Neural cell (in vitro differentiated cells): ENCODE results near the gene ZFYVE28. TPM values are rescaled to one million over a fixed set of nuclear protein-coding genes. Genes with fewer than 3 reads are reported as not detected.

Experiments
- H2AFZ ChIP-seq: fragments of 200-600, 300-800 bp; sonication (generic), shearing (Covaris generic); 2 replicates; pipeline ENCODE4 v1.6.0; 2014; ENCODE audit warnings: low read depth, mild to moderate bottlenecking, antibody characterized with exemption, low read length, moderate library complexity
- H3F3A ChIP-seq: fragments of 200-600 bp; shearing (Covaris generic); 2 replicates; pipeline ENCODE4 v1.6.1; 2016; ENCODE audit warnings: mild to moderate bottlenecking, moderate library complexity, mixed read lengths, antibody characterized with exemption, low read length; ENCODE audit not compliant: insufficient read depth, poor library complexity, severe bottlenecking
- H3K27ac ChIP-seq: fragments of 200-600, 300-800 bp; sonication (generic), shearing (Covaris generic); 2 replicates; pipeline ENCODE4 v1.5.1; 2014; ENCODE audit warnings: mild to moderate bottlenecking, low read length, moderate library complexity
- H3K27me3 ChIP-seq: fragments of 300-800, 200-600 bp; sonication (generic), shearing (Covaris generic); 2 replicates; pipeline ENCODE4 v1.6.0; 2014; ENCODE audit warnings: mild to moderate bottlenecking, low read depth, low read length, moderate library complexity; ENCODE audit not compliant: insufficient read depth
- H3K36me3 ChIP-seq: fragments of 300-800, 200-600 bp; sonication (generic), shearing (Covaris generic); 2 replicates; pipeline ENCODE4 v1.5.1; 2014; ENCODE audit warnings: mild to moderate bottlenecking, antibody characterized with exemption, low read length, moderate library complexity; ENCODE audit not compliant: insufficient read depth
- H3K4me2 ChIP-seq: fragments of 300-800, 200-600 bp; sonication (generic), shearing (Covaris generic); 2 replicates; pipeline ENCODE4 v1.6.0; 2014; ENCODE audit warnings: mild to moderate bottlenecking, low read length
- H3K4me3 ChIP-seq: fragments of 300-800, 200-600 bp; sonication (generic), shearing (Covaris generic); 2 replicates; pipeline ENCODE4 v1.5.1; 2014; ENCODE audit warnings: mild to moderate bottlenecking, low read length, moderate library complexity
- H3K79me2 ChIP-seq: fragments of 200-600 bp; shearing (Covaris generic); replicated peaks from 2 replicates; pipeline ENCODE4 v1.6.0; 2014; ENCODE audit warnings: mild to moderate bottlenecking, low read length, moderate library complexity; ENCODE audit not compliant: insufficient read depth
- H3K9ac ChIP-seq: fragments of 300-800, 200-600 bp; sonication (generic), shearing (Covaris generic); 2 replicates; pipeline ENCODE4 v1.6.1; 2016; ENCODE audit warnings: mild to moderate bottlenecking, low read length, mixed read lengths
- H3K9me2 ChIP-seq: fragments of 200-600 bp; shearing (Covaris generic); 2 replicates; pipeline ENCODE4 v1.6.1; 2016; ENCODE audit warnings: mild to moderate bottlenecking, low read length, mixed read lengths; ENCODE audit not compliant: insufficient read depth
- H3K9me3 ChIP-seq: fragments of 200-600, 300-800 bp; sonication (generic), shearing (Covaris generic); 2 replicates; pipeline ENCODE4 v1.6.1; 2016; ENCODE audit warnings: mild to moderate bottlenecking, mixed run types, low read length, moderate library complexity, mixed read lengths
- H4K20me1 ChIP-seq: fragments of 200-600 bp; shearing (Covaris generic); 2 replicates; pipeline ENCODE4 v1.6.1; 2016; ENCODE audit warnings: mild to moderate bottlenecking, mixed run types; ENCODE audit not compliant: insufficient read depth
- EP300 ChIP-seq: fragments of 450-650 bp; conservative IDR thresholded peaks from 2 replicates; pipeline ENCODE4 v1.6.1; 2014; ENCODE audit warnings: antibody characterized with exemption, mild to moderate bottlenecking, moderate library complexity; ENCODE audit not compliant: poor library complexity, severe bottlenecking
- EZH2 ChIP-seq: fragments of 200-600, 300-800 bp; shearing (Covaris generic), sonication (generic); IDR thresholded peaks from 2 replicates; pipeline ENCODE4 v1.6.1; 2014; ENCODE audit warnings: antibody characterized with exemption, low read length, borderline replicate concordance, mild to moderate bottlenecking; ENCODE audit not compliant: insufficient read depth, poor library complexity, severe bottlenecking
- MXI1 ChIP-seq: fragments of 450-650 bp; conservative IDR thresholded peaks from 2 replicates; pipeline ENCODE4 v1.6.1; 2014; ENCODE audit warnings: antibody characterized with exemption, mild to moderate bottlenecking; ENCODE audit not compliant: poor library complexity, severe bottlenecking
- POLR2AphosphoS5 ChIP-seq: IDR thresholded peaks from 2 replicates; pipeline ENCODE4 v1.6.1; 2012
- RAD21 ChIP-seq: fragments of 450-650 bp; conservative IDR thresholded peaks from 2 replicates; pipeline ENCODE4 v1.6.1; 2014; ENCODE audit warnings: antibody characterized with exemption, mild to moderate bottlenecking, moderate library complexity
- SMC3 ChIP-seq: fragments of 450-650 bp; conservative IDR thresholded peaks from 2 replicates; pipeline ENCODE4 v1.6.1; 2014; ENCODE audit warnings: antibody characterized with exemption, mild to moderate bottlenecking, moderate library complexity; ENCODE audit not compliant: poor library complexity
- TAF1 ChIP-seq: IDR thresholded peaks from 2 replicates; pipeline ENCODE4 v1.6.1; 2012; ENCODE audit warnings: low read depth
- polyA plus RNA-seq: library from polyadenylated mRNA; depleted of rRNA; stranded (reverse); fragments of >200 nt; gene quantifications from 2 replicates; pipeline ENCODE4 v1.2.3, GENCODE V29; 2014
- TF ChIP-seq, protein P1 (sequence below): fragments of 450-650 bp; IDR thresholded peaks from 2 replicates; pipeline ENCODE4 v1.5.1; 2014; ENCODE audit warnings: antibody characterized with exemption, mild to moderate bottlenecking, moderate library complexity; ENCODE audit not compliant: poor library complexity, severe bottlenecking
- TF ChIP-seq, protein P2 (sequence below): IDR thresholded peaks from 2 replicates; pipeline ENCODE4 v1.6.1; 2012; ENCODE audit warnings: borderline replicate concordance

ZFYVE28 gene
- polyA plus RNA-seq, 1 donor from 2014 or later, result 2.4 TPM

DNA sequence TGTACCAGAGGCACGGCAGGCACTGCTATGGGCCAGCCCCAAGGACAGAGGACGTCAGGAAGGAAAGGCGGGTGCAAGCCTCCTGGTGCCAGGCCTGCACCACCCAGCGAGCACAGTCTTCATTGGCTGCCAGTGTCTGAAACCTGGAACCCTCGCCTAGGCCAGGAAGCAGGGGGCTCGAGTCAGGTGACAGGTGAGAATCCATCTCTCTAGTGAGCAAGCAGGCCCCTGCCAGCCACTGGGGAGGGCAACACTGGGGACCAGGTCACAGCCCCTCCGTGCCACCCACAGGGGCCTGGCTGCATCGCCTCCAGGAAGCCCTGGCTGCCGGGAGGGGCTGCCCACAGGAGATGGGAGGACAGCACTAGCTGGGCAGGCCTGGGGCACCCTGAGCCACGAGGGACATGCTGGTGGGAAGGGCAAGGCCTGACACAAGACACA, 169.6 kb downstream of the ZFYVE28 start:
- Histone ChIP-seq H3K9ac (no peak overlapping the region), H4K20me1 (no peaks in the 10 kb centered on the region), H3F3A (no peaks in the 10 kb centered on the region), H3K4me3 (no peak overlapping the region), H3K27me3 (no peaks in the 10 kb centered on the region), H3K4me2 (no peak overlapping the region), H3K9me3 (no peaks in the 10 kb centered on the region), H3K27ac (no peak overlapping the region), H2AFZ (no peak overlapping the region), H3K79me2 (no peaks in the 10 kb centered on the region), H3K36me3 (no peaks in the 10 kb centered on the region), H3K9me2 (no peaks in the 10 kb centered on the region)
- TF ChIP-seq, protein P1, sequence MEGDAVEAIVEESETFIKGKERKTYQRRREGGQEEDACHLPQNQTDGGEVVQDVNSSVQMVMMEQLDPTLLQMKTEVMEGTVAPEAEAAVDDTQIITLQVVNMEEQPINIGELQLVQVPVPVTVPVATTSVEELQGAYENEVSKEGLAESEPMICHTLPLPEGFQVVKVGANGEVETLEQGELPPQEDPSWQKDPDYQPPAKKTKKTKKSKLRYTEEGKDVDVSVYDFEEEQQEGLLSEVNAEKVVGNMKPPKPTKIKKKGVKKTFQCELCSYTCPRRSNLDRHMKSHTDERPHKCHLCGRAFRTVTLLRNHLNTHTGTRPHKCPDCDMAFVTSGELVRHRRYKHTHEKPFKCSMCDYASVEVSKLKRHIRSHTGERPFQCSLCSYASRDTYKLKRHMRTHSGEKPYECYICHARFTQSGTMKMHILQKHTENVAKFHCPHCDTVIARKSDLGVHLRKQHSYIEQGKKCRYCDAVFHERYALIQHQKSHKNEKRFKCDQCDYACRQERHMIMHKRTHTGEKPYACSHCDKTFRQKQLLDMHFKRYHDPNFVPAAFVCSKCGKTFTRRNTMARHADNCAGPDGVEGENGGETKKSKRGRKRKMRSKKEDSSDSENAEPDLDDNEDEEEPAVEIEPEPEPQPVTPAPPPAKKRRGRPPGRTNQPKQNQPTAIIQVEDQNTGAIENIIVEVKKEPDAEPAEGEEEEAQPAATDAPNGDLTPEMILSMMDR, result no peak
- no peak for TF ChIP-seq EP300
- no peak for TF ChIP-seq SMC3
- no peak for TF ChIP-seq TAF1
- TF ChIP-seq RAD21, result no peak
- TF ChIP-seq POLR2AphosphoS5, result no peak
- TF ChIP-seq, protein P2, sequence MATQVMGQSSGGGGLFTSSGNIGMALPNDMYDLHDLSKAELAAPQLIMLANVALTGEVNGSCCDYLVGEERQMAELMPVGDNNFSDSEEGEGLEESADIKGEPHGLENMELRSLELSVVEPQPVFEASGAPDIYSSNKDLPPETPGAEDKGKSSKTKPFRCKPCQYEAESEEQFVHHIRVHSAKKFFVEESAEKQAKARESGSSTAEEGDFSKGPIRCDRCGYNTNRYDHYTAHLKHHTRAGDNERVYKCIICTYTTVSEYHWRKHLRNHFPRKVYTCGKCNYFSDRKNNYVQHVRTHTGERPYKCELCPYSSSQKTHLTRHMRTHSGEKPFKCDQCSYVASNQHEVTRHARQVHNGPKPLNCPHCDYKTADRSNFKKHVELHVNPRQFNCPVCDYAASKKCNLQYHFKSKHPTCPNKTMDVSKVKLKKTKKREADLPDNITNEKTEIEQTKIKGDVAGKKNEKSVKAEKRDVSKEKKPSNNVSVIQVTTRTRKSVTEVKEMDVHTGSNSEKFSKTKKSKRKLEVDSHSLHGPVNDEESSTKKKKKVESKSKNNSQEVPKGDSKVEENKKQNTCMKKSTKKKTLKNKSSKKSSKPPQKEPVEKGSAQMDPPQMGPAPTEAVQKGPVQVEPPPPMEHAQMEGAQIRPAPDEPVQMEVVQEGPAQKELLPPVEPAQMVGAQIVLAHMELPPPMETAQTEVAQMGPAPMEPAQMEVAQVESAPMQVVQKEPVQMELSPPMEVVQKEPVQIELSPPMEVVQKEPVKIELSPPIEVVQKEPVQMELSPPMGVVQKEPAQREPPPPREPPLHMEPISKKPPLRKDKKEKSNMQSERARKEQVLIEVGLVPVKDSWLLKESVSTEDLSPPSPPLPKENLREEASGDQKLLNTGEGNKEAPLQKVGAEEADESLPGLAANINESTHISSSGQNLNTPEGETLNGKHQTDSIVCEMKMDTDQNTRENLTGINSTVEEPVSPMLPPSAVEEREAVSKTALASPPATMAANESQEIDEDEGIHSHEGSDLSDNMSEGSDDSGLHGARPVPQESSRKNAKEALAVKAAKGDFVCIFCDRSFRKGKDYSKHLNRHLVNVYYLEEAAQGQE, result no peak
- TF ChIP-seq EZH2, result no peak
- TF ChIP-seq MXI1, result no peak

DNA sequence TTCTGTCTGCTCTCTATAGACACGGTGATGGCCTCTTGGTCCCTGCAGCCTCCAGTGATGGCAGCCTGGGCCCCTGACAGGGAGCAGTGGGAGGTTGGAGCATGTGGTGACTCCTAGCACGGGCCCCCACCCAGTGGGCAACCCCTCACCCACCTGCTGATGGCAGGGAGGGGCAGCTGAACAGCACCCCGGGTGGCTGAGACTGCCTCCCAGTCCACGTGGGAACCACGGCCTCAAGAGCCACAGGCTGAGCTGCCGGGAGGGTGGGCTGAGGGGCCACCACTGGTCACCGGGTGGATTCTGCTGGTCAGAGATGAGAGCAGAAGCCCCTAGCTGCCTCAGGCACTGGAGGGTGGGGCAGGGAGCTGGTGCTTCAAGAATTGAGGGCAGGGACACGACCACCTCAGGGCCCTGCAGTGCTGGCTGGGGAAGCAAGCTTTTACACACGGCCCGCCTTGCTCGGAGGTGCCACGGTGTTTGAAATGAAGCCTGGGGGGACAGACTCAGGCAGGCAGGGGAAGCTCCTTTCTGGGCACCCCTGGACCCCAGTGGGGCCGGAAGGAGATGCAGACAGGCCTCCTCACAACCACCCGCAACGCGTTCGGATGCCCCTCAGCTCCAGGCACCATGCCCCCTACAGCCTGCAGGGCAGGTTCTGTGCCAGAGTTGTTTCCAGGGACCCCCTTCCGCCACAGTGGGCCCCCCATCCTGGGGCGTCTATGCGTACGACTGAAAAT, 170.2 kb downstream of the ZFYVE28 start:
- Histone ChIP-seq H3K4me2 (no peak overlapping the region), H3K27ac (no peak overlapping the region), H2AFZ (no peak overlapping the region), H3K79me2 (no peaks in the 10 kb centered on the region), H3K4me3 (no peak overlapping the region), H3F3A (no peaks in the 10 kb centered on the region), H3K27me3 (no peaks in the 10 kb centered on the region), H3K9ac (no peak overlapping the region), H3K36me3 (no peaks in the 10 kb centered on the region), H3K9me2 (no peaks in the 10 kb centered on the region), H3K9me3 (no peaks in the 10 kb centered on the region), H4K20me1 (no peaks in the 10 kb centered on the region)
- TF ChIP-seq, protein P2, result no peak
- TF ChIP-seq EZH2 (no peak), TAF1 (no peak), SMC3 (no peak), MXI1 (no peak), RAD21 (no peak), POLR2AphosphoS5 (no peak), EP300 (no peak)
- TF ChIP-seq, protein P1, result no peak
